CD14-positive monocyte (primary cell): ENCODE data around the gene BDH1. TPM values are rescaled to one million over a fixed set of nuclear protein-coding genes. Genes with fewer than 3 reads are reported as not detected.

ENCODE experiments used
- DNase-seq, 3 donors: peaks; one replicate each; pipeline ENCODE4 v3.0.0-alpha.2; 2011 to 2022
- H2AFZ ChIP-seq: 2 replicates; pipeline ENCODE4 v1.6.0; 2012; ENCODE audit warnings: mild to moderate bottlenecking, low read depth, low read length, inconsistent platforms; ENCODE audit not compliant: insufficient read depth, poor library complexity, severe bottlenecking
- H3K27ac ChIP-seq, 2 donors: 1 replicate in 1 of 2; 2 replicates in 1 of 2; pipeline ENCODE4 v1.5.1; 2012 to 2013; ENCODE audit warnings: low read length in 2 of 2, control low read depth in 1 of 2, inconsistent platforms in 1 of 2, low read depth in 1 of 2, mild to moderate bottlenecking in 1 of 2
- H3K27me3 ChIP-seq, 2 donors: one replicate each; pipeline versions ENCODE4 v1.6.0 to v1.6.1; 2011 to 2013; ENCODE audit warnings: low read length in 2 of 2; ENCODE audit not compliant: control insufficient read depth in 2 of 2, insufficient read depth in 2 of 2
- H3K36me3 ChIP-seq, 2 donors: replicated peaks in 1 of 2; 1 replicate in 1 of 2; 2 replicates in 1 of 2; pipeline versions ENCODE4 v1.5.1 to v1.6.1; 2012 to 2013; ENCODE audit warnings: low read length in 2 of 2, control low read depth in 1 of 2, inconsistent platforms in 1 of 2, mild to moderate bottlenecking in 1 of 2; ENCODE audit not compliant: insufficient read depth in 2 of 2, control insufficient read depth in 1 of 2
- H3K4me1 ChIP-seq, 2 donors: 1 replicate in 1 of 2; 2 replicates in 1 of 2; pipeline versions ENCODE4 v1.5.1 to v1.6.1; 2012 to 2013; ENCODE audit warnings: low read length in 2 of 2, control low read depth in 1 of 2, inconsistent platforms in 1 of 2, mild to moderate bottlenecking in 1 of 2, moderate library complexity in 1 of 2; ENCODE audit not compliant: insufficient read depth in 2 of 2, control insufficient read depth in 1 of 2
- H3K4me2 ChIP-seq: replicated peaks from 2 replicates; pipeline ENCODE3; 2012; ENCODE audit warnings: low read length, moderate library complexity, mild to moderate bottlenecking; ENCODE audit not compliant: poor library complexity, severe bottlenecking; ENCODE audit errors: extremely low read depth
- H3K4me3 ChIP-seq, 3 experiments: fragments of 200-600 bp in 1 of 3; sonication (generic) in 1 of 3; replicated peaks in 1 of 3; 1 replicate in 2 of 3; 2 replicates in 1 of 3; pipeline ENCODE4 v1.5.1; 2011 to 2013; ENCODE audit warnings: low read length in 3 of 3, mild to moderate bottlenecking in 3 of 3, control low read depth in 2 of 3, low read depth in 2 of 3, inconsistent platforms in 1 of 3, moderate library complexity in 1 of 3
- H3K79me2 ChIP-seq: 2 replicates; pipeline ENCODE4 v1.6.0; 2012; ENCODE audit warnings: mild to moderate bottlenecking, control low read depth, inconsistent platforms, low read length, moderate library complexity; ENCODE audit not compliant: insufficient read depth
- H3K9ac ChIP-seq: 2 replicates; pipeline ENCODE4 v1.6.0; 2017; ENCODE audit warnings: low read length, mild to moderate bottlenecking; ENCODE audit not compliant: insufficient read depth, poor library complexity, severe bottlenecking
- H3K9me3 ChIP-seq, 2 donors: replicated peaks in 1 of 2; 1 replicate in 1 of 2; 2 replicates in 1 of 2; pipeline versions ENCODE4 v1.5.1 to v1.6.1; 2012 to 2013; ENCODE audit warnings: low read length in 2 of 2, control low read depth in 1 of 2; ENCODE audit not compliant: control insufficient read depth in 1 of 2, insufficient read depth in 1 of 2
- H4K20me1 ChIP-seq: 2 replicates; pipeline ENCODE4 v1.6.0; 2012; ENCODE audit warnings: mild to moderate bottlenecking, low read length, control low read depth, moderate library complexity; ENCODE audit not compliant: insufficient read depth
- H3K27ac Mint-ChIP-seq, 7 donors: one replicate each; pipeline ENCODE4 v1.8.0; 2020; ENCODE audit warnings: mild to moderate bottlenecking in 7 of 7, mixed read lengths in 7 of 7, moderate library complexity in 6 of 7, inconsistent platforms in 2 of 7
- H3K27me3 Mint-ChIP-seq, 3 donors: one replicate each; pipeline ENCODE4 v1.8.0; 2021 to 2022; ENCODE audit warnings: low read depth in 3 of 3, mild to moderate bottlenecking in 3 of 3, mixed read lengths in 3 of 3, moderate library complexity in 3 of 3, inconsistent platforms in 1 of 3
- H3K36me3 Mint-ChIP-seq, 2 donors: one replicate each; pipeline ENCODE4 v1.8.0; 2020; ENCODE audit warnings: mixed read lengths in 2 of 2, inconsistent platforms in 1 of 2, mild to moderate bottlenecking in 1 of 2
- H3K4me1 Mint-ChIP-seq: one replicate; pipeline ENCODE4 v1.8.0; 2020; ENCODE audit warnings: mild to moderate bottlenecking, mixed read lengths
- H3K4me3 Mint-ChIP-seq, 2 donors: one replicate each; pipeline ENCODE4 v1.8.0; 2020; ENCODE audit warnings: mild to moderate bottlenecking in 2 of 2, mixed read lengths in 2 of 2, moderate library complexity in 1 of 2
- H3K9me3 Mint-ChIP-seq, 7 donors: one replicate each; pipeline ENCODE4 v1.8.0; 2020 to 2022; ENCODE audit warnings: mixed read lengths in 7 of 7, mild to moderate bottlenecking in 6 of 7, moderate library complexity in 6 of 7, inconsistent platforms in 2 of 7
- CTCF ChIP-seq: fragments of 200-600 bp; IDR thresholded peaks from one replicate; pipeline ENCODE4 v1.8.0; 2022; ENCODE audit warnings: antibody characterized with exemption, mild to moderate bottlenecking
- WGBS: methylation state at CpG from one replicate; pipeline ENCODE4 v1.1.5; 2013; ENCODE audit warnings: missing lambda C conversion rate; ENCODE audit not compliant: insufficient coverage; 5-methylcytosine and 5-hydroxymethylcytosine counted together
- intact Hi-C, 2 donors: fragments of 100-400 bp; cut with micrococcal nuclease; formaldehyde crosslinking; loops; one replicate each; pipeline versions ENCODE4 v1.15.0 to v1.15.1; 2023
- polyA plus RNA-seq, 3 donors: library from polyadenylated mRNA; depleted of rRNA in 1 of 3; unstranded in 2 of 3; stranded (reverse) in 1 of 3; fragments of 300-500 nt in 2 of 3; fragments of >200 nt in 1 of 3; fragmentation: Illumina TruSeq in 2 of 3; gene quantifications; 1 replicate in 2 of 3; 2 replicates in 1 of 3; pipeline ENCODE4 v1.2.3, GENCODE V29; 2012 to 2021

The BDH1 gene
- polyA plus RNA-seq, 3 donors: 2.8 to 5.3 (median 5.2) TPM

DNA sequence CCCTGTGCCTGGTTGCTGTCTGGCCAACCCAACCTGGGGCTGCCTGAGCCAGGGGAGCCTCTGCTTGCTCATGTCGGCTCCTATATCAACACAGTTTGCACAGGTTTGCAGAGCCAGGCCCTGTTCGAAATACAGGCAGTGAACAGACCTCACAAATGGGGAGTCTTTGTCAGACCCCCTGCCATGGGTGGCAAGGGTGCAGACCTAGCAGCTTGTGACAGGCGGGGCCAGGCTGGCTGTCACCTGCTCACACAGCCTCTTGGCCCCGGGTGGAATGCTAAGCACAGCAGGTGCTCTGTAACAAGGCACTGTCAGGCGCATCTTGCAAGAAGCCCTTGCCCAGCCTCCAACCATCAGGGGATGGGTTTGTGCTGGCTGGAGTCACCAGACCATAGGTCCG lies 47.3 kb downstream of the BDH1 start:
- no peak for DNase-seq
- Histone ChIP-seq H3K9me3 (no peaks in the 10 kb centered on the region), H3K9ac (no peak overlapping the region), H3K79me2 (no peaks in the 10 kb centered on the region), H3K36me3 (peaks cover 19 to 20% of the 10 kb centered on the region in 2 donors), H3K4me1 (peaks cover 8 to 9% of the 10 kb centered on the region in 2 donors), H2AFZ (no peak overlapping the region), H3K4me2 (no peak overlapping the region), H4K20me1 (no peaks in the 10 kb centered on the region), H3K27me3 (peaks cover 0 to 3% of the 10 kb centered on the region in 2 donors), H3K4me3 (no peak overlapping the region), H3K27ac (no peak overlapping the region)
- Mint-ChIP-seq H3K4me1 (peaks cover 9% of the 10 kb centered on the region), H3K4me3 (no peak overlapping the region), H3K27me3 (peaks cover 2 to 3% (median 2%) of the 10 kb centered on the region in 3 donors), H3K9me3 (no peaks in the 10 kb centered on the region), H3K27ac (no peak overlapping the region), H3K36me3 (peaks cover 16 to 17% of the 10 kb centered on the region in 2 donors)
- no peak for TF ChIP-seq CTCF
- intact Hi-C loops: loop anchor here in 1 of 2 donors (2.0 kb wide), 1 partner anchor 252 kb away; no protein-coding TSS in a partner anchor
- WGBS: 91% methylated on average over 3 of the region's 6 CpGs

GRCh38 chr3:197508051-197508451 lies 47.7 kb downstream of the BDH1 start:
- H3K4me1 ChIP-seq: peaks cover 8 to 9% of the 10 kb centered on the region in 2 donors
- no peaks in the 10 kb centered on the region for H4K20me1 ChIP-seq
- Mint-ChIP-seq H3K36me3 (peaks cover 16% of the 10 kb centered on the region in 2 donors), H3K9me3 (no peaks in the 10 kb centered on the region), H3K4me1 (peaks cover 9% of the 10 kb centered on the region), H3K27ac (no peak overlapping the region), H3K27me3 (peaks cover 2 to 3% (median 2%) of the 10 kb centered on the region in 3 donors), H3K4me3 (no peak overlapping the region)
- no peak for DNase-seq
- H3K27ac ChIP-seq: no peak overlapping the region
- H3K4me3 ChIP-seq: no peak overlapping the region
- H3K4me2 ChIP-seq: no peak overlapping the region
- H3K36me3 ChIP-seq: peaks cover 15 to 16% of the 10 kb centered on the region in 2 donors
- H3K9me3 ChIP-seq: no peaks in the 10 kb centered on the region
- H2AFZ ChIP-seq: no peak overlapping the region
- WGBS: 81% methylated on average over 4 of the region's 8 CpGs
- H3K9ac ChIP-seq: no peak overlapping the region
- no peak for TF ChIP-seq CTCF
- H3K27me3 ChIP-seq: peaks cover 0 to 3% of the 10 kb centered on the region in 2 donors
- H3K79me2 ChIP-seq: no peaks in the 10 kb centered on the region
- intact Hi-C loops: loop anchor here in 1 of 2 donors (2.0 kb wide), 1 partner anchor 251 kb away; no protein-coding TSS in a partner anchor
